Fibroblast of peridontal ligament (primary cell): ENCODE measurements around the gene SPIC.

Experiments
- DNase-seq: peaks from one replicate; pipeline ENCODE4 v3.0.0-alpha.2; 2010; ENCODE audit errors: extremely low read depth

The SPIC gene

GRCh38 chr12:101527682-101528081, 52.5 kb downstream of the SPIC start:
- no peak for DNase-seq

DNA sequence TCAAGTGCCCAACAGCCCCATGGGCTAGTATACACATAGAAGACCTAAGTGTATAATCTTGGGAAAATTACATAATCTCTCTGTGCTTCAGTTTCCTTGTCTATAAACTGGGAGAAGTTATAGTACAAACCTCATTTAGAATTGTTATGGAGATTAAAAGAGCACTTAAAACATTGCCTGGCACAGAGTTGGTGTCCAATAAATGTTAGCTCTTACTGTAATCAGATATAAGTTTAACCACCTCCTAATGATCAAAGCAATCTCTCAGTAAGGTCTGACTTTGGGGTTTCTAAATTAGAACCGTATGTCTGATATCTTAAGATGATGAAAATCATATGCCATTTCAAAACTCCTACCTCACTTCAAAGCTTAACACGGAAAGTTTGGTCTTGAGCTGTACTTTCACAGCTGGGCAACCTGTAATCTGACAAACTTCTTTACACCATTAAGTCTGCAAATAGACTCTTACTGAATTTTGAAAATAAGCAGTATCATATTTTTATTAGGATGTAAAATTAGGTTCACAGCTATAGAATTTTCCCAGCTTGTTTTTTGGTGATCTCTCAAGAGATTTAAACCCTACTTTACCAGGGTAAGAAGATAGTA, 61.0 kb downstream of the SPIC start:
- no peak for DNase-seq
